HEK293 (cell line): ENCODE data around the gene ZYX.
A peak's percentile ranks its signal among the peaks of the same experiment; 100 is the strongest.

Source experiments
- FEZF1 ChIP-seq: fragments of 450-650 bp; formaldehyde crosslinking; IDR thresholded peaks from 2 replicates; pipeline ENCODE4 v1.5.1; 2016; ENCODE audit warnings: missing biosample characterization, missing genetic modification characterization
- GLIS2 ChIP-seq: fragments of 450-650 bp; formaldehyde crosslinking; IDR thresholded peaks from 2 replicates; pipeline ENCODE4 v1.5.1; 2016; ENCODE audit warnings: missing biosample characterization, missing genetic modification characterization
- MZF1 ChIP-seq: fragments of 450-650 bp; formaldehyde crosslinking; IDR thresholded peaks from 2 replicates; pipeline ENCODE4 v1.5.1; 2017; ENCODE audit warnings: missing biosample characterization, missing genetic modification characterization, borderline replicate concordance
- RBAK ChIP-seq: fragments of 450-650 bp; formaldehyde crosslinking; IDR thresholded peaks from 2 replicates; pipeline ENCODE4 v1.5.1; 2016; ENCODE audit warnings: missing biosample characterization, missing genetic modification characterization
- SCRT2 ChIP-seq: fragments of 450-650 bp; formaldehyde crosslinking; IDR thresholded peaks from 2 replicates; pipeline ENCODE4 v1.5.1; 2016; ENCODE audit warnings: missing biosample characterization, missing genetic modification characterization
- WT1 ChIP-seq: fragments of 450-650 bp; formaldehyde crosslinking; IDR thresholded peaks from 2 replicates; pipeline ENCODE4 v1.5.1; 2016; ENCODE audit warnings: missing biosample characterization, missing genetic modification characterization
- ZBTB17 ChIP-seq: fragments of 450-650 bp; formaldehyde crosslinking; IDR thresholded peaks from 2 replicates; pipeline ENCODE4 v1.5.1; 2016; ENCODE audit warnings: missing biosample characterization, missing genetic modification characterization
- ZFHX2 ChIP-seq: fragments of 450-650 bp; formaldehyde crosslinking; conservative IDR thresholded peaks from 2 replicates; pipeline ENCODE4 v1.5.1; 2016; ENCODE audit warnings: missing biosample characterization, missing genetic modification characterization
- ZNF138 ChIP-seq: fragments of 450-650 bp; formaldehyde crosslinking; IDR thresholded peaks from 2 replicates; pipeline ENCODE4 v1.5.1; 2016; ENCODE audit warnings: missing biosample characterization, missing genetic modification characterization, borderline replicate concordance
- ZNF16 ChIP-seq: fragments of 450-650 bp; formaldehyde crosslinking; IDR thresholded peaks from 2 replicates; pipeline ENCODE4 v1.5.1; 2016; ENCODE audit warnings: low read depth, missing biosample characterization, missing genetic modification characterization
- ZNF202 ChIP-seq: fragments of 450-650 bp; formaldehyde crosslinking; IDR thresholded peaks from 2 replicates; pipeline ENCODE4 v1.5.1; 2016; ENCODE audit warnings: missing biosample characterization, missing genetic modification characterization, borderline replicate concordance
- ZNF350 ChIP-seq: fragments of 450-650 bp; formaldehyde crosslinking; IDR thresholded peaks from 2 replicates; pipeline ENCODE4 v1.5.0; 2017; ENCODE audit warnings: missing biosample characterization, mild to moderate bottlenecking, missing genetic modification characterization
- ZNF394 ChIP-seq: fragments of 450-650 bp; formaldehyde crosslinking; IDR thresholded peaks from 2 replicates; pipeline ENCODE4 v1.5.1; 2016; ENCODE audit warnings: missing biosample characterization, missing genetic modification characterization, mild to moderate bottlenecking, moderate library complexity, borderline replicate concordance
- ZNF48 ChIP-seq: fragments of 450-650 bp; formaldehyde crosslinking; IDR thresholded peaks from 2 replicates; pipeline ENCODE4 v1.5.1; 2016; ENCODE audit warnings: missing biosample characterization, missing genetic modification characterization
- ZNF501 ChIP-seq: fragments of 450-650 bp; formaldehyde crosslinking; IDR thresholded peaks from 2 replicates; pipeline ENCODE4 v1.5.1; 2016; ENCODE audit warnings: missing biosample characterization, missing genetic modification characterization
- ZNF558 ChIP-seq: fragments of 450-650 bp; formaldehyde crosslinking; IDR thresholded peaks from 2 replicates; pipeline ENCODE4 v1.5.1; 2016; ENCODE audit warnings: missing biosample characterization, missing genetic modification characterization
- ZNF76 ChIP-seq: fragments of 450-650 bp; formaldehyde crosslinking; IDR thresholded peaks from 2 replicates; pipeline ENCODE4; 2016; ENCODE audit warnings: low read depth, missing biosample characterization, missing genetic modification characterization, borderline replicate concordance
- TF ChIP-seq, protein P1 (sequence below): fragments of 450-650 bp; formaldehyde crosslinking; IDR thresholded peaks from 2 replicates; pipeline ENCODE4 v1.5.1; 2016; ENCODE audit warnings: missing biosample characterization, missing genetic modification characterization
- TF ChIP-seq, protein P2 (sequence below): fragments of 450-650 bp; formaldehyde crosslinking; IDR thresholded peaks from 2 replicates; pipeline ENCODE4 v1.5.1; 2016; ENCODE audit warnings: missing biosample characterization, missing genetic modification characterization
- TF ChIP-seq, protein P3 (sequence below): fragments of 450-650 bp; IDR thresholded peaks from 2 replicates; pipeline ENCODE4 v1.5.1; 2018; ENCODE audit warnings: missing biosample characterization, mild to moderate bottlenecking, missing genetic modification characterization
- TF ChIP-seq, protein P4 (sequence below): fragments of 450-650 bp; formaldehyde crosslinking; IDR thresholded peaks from 2 replicates; pipeline ENCODE4 v1.5.1; 2016; ENCODE audit warnings: missing biosample characterization, missing genetic modification characterization
- TF ChIP-seq, protein P5 (sequence below): fragments of 450-650 bp; formaldehyde crosslinking; IDR thresholded peaks from 2 replicates; pipeline ENCODE4 v1.5.1; 2016; ENCODE audit warnings: missing biosample characterization, missing genetic modification characterization
- TF ChIP-seq, protein P6 (sequence below): fragments of 450-650 bp; formaldehyde crosslinking; IDR thresholded peaks from 2 replicates; pipeline ENCODE4 v1.5.1; 2016; ENCODE audit warnings: missing biosample characterization, missing genetic modification characterization
- TF ChIP-seq, protein P7 (sequence below): fragments of 450-650 bp; formaldehyde crosslinking; IDR thresholded peaks from 2 replicates; pipeline ENCODE4; 2016; ENCODE audit warnings: missing biosample characterization, missing genetic modification characterization

ZYX gene

DNA sequence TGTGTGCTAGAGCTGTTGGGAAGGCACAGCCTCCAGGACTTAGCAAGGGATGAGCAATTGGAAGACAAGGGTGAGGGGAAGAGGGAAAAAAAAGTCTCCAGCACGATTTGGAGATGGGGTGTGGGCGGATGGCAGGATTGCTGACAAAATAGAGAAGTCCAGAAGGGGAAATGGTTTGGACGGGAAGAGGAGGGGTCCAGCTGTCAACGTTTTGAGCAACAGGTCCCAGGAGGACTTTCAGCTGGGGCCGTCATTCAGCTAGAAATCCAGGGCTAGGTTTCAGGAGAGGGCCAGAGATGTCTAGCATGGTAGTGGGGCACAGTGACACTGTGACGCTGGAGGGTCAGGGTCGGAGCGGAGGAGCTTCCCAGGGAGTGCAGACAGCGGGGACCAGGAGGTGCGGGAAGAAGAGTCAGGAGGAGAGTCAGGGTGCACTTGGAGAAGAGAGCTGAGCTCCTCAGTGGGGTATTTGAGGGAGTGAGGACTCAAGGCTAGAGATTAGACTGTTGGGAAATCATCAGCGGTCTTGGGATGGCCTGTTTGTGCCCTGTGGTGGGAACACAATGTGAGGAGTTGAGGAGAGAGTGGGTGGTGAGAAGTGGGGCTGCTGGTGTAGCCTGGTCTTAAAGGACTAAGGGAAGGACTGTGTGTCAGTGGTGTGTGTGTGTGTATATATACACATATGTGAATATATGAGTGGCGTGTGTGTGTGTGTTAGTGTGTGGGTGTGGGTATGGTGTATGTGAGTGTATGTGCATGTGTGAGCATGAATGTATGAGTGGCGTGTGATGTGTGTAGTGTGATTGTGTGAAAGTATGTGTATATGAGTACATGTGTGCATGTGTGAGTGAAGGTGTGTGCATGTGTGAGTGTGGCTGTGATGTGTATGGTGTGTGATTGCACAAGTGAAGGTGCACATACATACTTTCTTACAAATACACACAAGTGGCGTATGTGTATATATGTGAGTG, 3.8 kb downstream of the ZYX start (continued):
- TF ChIP-seq, protein P1, sequence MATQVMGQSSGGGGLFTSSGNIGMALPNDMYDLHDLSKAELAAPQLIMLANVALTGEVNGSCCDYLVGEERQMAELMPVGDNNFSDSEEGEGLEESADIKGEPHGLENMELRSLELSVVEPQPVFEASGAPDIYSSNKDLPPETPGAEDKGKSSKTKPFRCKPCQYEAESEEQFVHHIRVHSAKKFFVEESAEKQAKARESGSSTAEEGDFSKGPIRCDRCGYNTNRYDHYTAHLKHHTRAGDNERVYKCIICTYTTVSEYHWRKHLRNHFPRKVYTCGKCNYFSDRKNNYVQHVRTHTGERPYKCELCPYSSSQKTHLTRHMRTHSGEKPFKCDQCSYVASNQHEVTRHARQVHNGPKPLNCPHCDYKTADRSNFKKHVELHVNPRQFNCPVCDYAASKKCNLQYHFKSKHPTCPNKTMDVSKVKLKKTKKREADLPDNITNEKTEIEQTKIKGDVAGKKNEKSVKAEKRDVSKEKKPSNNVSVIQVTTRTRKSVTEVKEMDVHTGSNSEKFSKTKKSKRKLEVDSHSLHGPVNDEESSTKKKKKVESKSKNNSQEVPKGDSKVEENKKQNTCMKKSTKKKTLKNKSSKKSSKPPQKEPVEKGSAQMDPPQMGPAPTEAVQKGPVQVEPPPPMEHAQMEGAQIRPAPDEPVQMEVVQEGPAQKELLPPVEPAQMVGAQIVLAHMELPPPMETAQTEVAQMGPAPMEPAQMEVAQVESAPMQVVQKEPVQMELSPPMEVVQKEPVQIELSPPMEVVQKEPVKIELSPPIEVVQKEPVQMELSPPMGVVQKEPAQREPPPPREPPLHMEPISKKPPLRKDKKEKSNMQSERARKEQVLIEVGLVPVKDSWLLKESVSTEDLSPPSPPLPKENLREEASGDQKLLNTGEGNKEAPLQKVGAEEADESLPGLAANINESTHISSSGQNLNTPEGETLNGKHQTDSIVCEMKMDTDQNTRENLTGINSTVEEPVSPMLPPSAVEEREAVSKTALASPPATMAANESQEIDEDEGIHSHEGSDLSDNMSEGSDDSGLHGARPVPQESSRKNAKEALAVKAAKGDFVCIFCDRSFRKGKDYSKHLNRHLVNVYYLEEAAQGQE (tag by site-specific recombination), result no peak
- TF ChIP-seq RBAK (tag by site-specific recombination) (no peak), SCRT2 (tag by site-specific recombination) (peak; percentile 92), ZNF48 (no peak), ZNF202 (no peak), WT1 (no peak), ZNF501 (tag by site-specific recombination) (no peak), ZNF138 (tag by site-specific recombination) (no peak), ZNF76 (tag by site-specific recombination) (no peak), GLIS2 (tag by site-specific recombination) (no peak), ZNF558 (tag by site-specific recombination) (no peak), MZF1 (no peak), ZFHX2 (tag by site-specific recombination) (peak; percentile 53), ZNF16 (no peak), FEZF1 (tag by site-specific recombination) (no peak), ZNF394 (no peak), ZBTB17 (tag by site-specific recombination) (no peak), ZNF350 (tag by site-specific recombination) (no peak)
- TF ChIP-seq, protein P2, sequence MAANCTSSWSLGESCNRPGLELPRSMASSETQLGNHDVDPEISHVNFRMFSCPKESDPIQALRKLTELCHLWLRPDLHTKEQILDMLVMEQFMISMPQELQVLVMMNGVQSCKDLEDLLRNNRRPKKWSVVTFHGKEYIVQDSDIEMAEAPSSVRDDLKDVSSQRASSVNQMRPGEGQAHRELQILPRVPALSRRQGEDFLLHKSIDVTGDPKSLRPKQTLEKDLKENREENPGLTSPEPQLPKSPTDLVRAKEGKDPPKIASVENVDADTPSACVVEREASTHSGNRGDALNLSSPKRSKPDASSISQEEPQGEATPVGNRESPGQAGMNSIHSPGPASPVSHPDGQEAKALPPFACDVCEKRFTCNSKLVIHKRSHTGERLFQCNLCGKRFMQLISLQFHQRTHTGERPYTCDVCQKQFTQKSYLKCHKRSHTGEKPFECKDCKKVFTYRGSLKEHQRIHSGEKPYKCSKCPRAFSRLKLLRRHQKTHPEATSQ (tag by site-specific recombination), result no peak
- TF ChIP-seq, protein P3, sequence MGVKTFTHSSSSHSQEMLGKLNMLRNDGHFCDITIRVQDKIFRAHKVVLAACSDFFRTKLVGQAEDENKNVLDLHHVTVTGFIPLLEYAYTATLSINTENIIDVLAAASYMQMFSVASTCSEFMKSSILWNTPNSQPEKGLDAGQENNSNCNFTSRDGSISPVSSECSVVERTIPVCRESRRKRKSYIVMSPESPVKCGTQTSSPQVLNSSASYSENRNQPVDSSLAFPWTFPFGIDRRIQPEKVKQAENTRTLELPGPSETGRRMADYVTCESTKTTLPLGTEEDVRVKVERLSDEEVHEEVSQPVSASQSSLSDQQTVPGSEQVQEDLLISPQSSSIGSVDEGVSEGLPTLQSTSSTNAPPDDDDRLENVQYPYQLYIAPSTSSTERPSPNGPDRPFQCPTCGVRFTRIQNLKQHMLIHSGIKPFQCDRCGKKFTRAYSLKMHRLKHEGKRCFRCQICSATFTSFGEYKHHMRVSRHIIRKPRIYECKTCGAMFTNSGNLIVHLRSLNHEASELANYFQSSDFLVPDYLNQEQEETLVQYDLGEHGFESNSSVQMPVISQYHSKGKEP (tag by site-specific recombination), result no peak
- TF ChIP-seq, protein P4, sequence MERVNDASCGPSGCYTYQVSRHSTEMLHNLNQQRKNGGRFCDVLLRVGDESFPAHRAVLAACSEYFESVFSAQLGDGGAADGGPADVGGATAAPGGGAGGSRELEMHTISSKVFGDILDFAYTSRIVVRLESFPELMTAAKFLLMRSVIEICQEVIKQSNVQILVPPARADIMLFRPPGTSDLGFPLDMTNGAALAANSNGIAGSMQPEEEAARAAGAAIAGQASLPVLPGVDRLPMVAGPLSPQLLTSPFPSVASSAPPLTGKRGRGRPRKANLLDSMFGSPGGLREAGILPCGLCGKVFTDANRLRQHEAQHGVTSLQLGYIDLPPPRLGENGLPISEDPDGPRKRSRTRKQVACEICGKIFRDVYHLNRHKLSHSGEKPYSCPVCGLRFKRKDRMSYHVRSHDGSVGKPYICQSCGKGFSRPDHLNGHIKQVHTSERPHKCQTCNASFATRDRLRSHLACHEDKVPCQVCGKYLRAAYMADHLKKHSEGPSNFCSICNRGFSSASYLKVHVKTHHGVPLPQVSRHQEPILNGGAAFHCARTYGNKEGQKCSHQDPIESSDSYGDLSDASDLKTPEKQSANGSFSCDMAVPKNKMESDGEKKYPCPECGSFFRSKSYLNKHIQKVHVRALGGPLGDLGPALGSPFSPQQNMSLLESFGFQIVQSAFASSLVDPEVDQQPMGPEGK, result no peak
- TF ChIP-seq, protein P5, sequence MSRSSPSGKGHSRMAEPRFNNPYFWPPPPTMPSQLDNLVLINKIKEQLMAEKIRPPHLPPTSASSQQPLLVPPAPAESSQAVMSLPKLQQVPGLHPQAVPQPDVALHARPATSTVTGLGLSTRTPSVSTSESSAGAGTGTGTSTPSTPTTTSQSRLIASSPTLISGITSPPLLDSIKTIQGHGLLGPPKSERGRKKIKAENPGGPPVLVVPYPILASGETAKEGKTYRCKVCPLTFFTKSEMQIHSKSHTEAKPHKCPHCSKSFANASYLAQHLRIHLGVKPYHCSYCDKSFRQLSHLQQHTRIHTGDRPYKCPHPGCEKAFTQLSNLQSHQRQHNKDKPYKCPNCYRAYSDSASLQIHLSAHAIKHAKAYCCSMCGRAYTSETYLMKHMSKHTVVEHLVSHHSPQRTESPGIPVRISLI, result 0 out of 2 replicates have a peak, but pooled peaks have one; percentile 16
- TF ChIP-seq, protein P6, sequence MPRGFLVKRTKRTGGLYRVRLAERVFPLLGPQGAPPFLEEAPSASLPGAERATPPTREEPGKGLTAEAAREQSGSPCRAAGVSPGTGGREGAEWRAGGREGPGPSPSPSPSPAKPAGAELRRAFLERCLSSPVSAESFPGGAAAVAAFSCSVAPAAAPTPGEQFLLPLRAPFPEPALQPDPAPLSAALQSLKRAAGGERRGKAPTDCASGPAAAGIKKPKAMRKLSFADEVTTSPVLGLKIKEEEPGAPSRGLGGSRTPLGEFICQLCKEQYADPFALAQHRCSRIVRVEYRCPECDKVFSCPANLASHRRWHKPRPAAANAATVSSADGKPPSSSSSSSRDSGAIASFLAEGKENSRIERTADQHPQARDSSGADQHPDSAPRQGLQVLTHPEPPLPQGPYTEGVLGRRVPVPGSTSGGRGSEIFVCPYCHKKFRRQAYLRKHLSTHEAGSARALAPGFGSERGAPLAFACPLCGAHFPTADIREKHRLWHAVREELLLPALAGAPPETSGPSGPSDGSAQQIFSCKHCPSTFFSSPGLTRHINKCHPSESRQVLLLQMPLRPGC (tag by site-specific recombination), result no peak
- TF ChIP-seq, protein P7, sequence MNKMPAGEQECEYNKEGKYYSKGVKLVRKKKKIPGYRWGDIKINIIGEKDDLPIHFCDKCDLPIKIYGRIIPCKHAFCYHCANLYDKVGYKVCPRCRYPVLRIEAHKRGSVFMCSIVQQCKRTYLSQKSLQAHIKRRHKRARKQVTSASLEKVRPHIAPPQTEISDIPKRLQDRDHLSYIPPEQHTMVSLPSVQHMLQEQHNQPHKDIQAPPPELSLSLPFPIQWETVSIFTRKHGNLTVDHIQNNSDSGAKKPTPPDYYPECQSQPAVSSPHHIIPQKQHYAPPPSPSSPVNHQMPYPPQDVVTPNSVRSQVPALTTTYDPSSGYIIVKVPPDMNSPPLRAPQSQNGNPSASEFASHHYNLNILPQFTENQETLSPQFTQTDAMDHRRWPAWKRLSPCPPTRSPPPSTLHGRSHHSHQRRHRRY (tag by site-specific recombination), result no peak
